K562 (cell line): ENCODE results near the gene DIPK1A. TPM values are rescaled to one million over a fixed set of nuclear protein-coding genes. Genes with fewer than 3 reads are reported as not detected.
A peak's percentile ranks its signal among the peaks of the same experiment; 100 is the strongest.

Experiments used
- ATAC-seq: fragments of 200-7000 bp; cut with Tn5 transposase; 3 replicates; pipeline ENCODE4 v1.9.1; 2020; ENCODE audit warnings: moderate library complexity
- BruUV-seq: library from RNA; stranded (reverse); fragments of 400-500 nt; replicated peaks from 2 replicates; lab custom pipeline; 2021; lab: Mats Ljungman, UMichigan
- CTCF ChIA-PET: fragments of 300-600 bp; formaldehyde crosslinking; extraction: SDS; loops from one replicate; lab custom pipeline; 2021; ENCODE audit warnings: low intra/inter-chr PET ratio; lab: Yijun Ruan, JAX
- POLR2A ChIA-PET: fragments of 300-600, 350-650 bp; sonication (Branson Sonifier 250); formaldehyde crosslinking; extraction: SDS; loops from one replicate; lab custom pipeline; 2021; ENCODE audit warnings: antibody characterized with exemption, inconsistent platforms; lab: Yijun Ruan, JAX
- DNase-seq, 4 experiments: peaks; one replicate each; pipeline versions ENCODE4 v3.0.0 to v3.0.0-alpha.2; 2011 to 2018; ENCODE audit warnings: low spot score in 3 of 4, mixed read lengths in 3 of 4; ENCODE audit errors: extremely low read depth in 1 of 4
- FAIRE-seq: peaks from 2 replicates; lab custom pipeline; 2011; peaks lifted over from hg19 to GRCh38; lab: Jason Lieb, UNC
- H2AFZ ChIP-seq: 2 replicates; pipeline ENCODE4 v1.6.0; 2011; ENCODE audit warnings: low read depth, low read length, control low read depth, inconsistent platforms
- H3K27ac ChIP-seq: fragments of 200-600 bp; 3 replicates; pipeline ENCODE4 v1.8.0; 2011; ENCODE audit warnings: low read depth, mild to moderate bottlenecking, control low read depth, inconsistent platforms, low read length, moderate library complexity, mixed read lengths; ENCODE audit errors: extremely low read depth
- H3K27me3 ChIP-seq, 2 experiments: fragments of 300-600 bp in 1 of 2; 2 replicates in 1 of 2; 3 replicates in 1 of 2; pipeline versions ENCODE4 v1.6.0 to v1.8.0; 2011; ENCODE audit warnings: inconsistent platforms in 2 of 2, low read length in 2 of 2, mild to moderate bottlenecking in 1 of 2, mixed read lengths in 1 of 2, moderate library complexity in 1 of 2; ENCODE audit not compliant: control insufficient read depth in 2 of 2, insufficient read depth in 2 of 2
- H3K36me3 ChIP-seq: fragments of 300-600 bp; 3 replicates; pipeline ENCODE4 v1.8.0; 2011; ENCODE audit warnings: mild to moderate bottlenecking, low read length, inconsistent platforms; ENCODE audit not compliant: control insufficient read depth, insufficient read depth
- H3K4me1 ChIP-seq, 2 experiments: fragments of 200-600 bp in 1 of 2; replicated peaks in 1 of 2; 2 replicates in 1 of 2; 3 replicates in 1 of 2; pipeline versions ENCODE4 v1.5.1 to v1.8.0; 2011; ENCODE audit warnings: inconsistent platforms in 2 of 2, low read length in 2 of 2, mild to moderate bottlenecking in 1 of 2, mixed read lengths in 1 of 2, moderate library complexity in 1 of 2; ENCODE audit not compliant: control insufficient read depth in 2 of 2, insufficient read depth in 2 of 2
- H3K4me2 ChIP-seq: 2 replicates; pipeline ENCODE4 v1.6.1; 2011; ENCODE audit warnings: low read length, control low read depth, inconsistent platforms, mixed read lengths; ENCODE audit not compliant: insufficient read depth
- H3K4me3 ChIP-seq: fragments of 200-600 bp; sonication (generic), shearing (Covaris generic); 2 replicates; pipeline ENCODE4 v1.5.1; 2016; ENCODE audit warnings: control low read depth, inconsistent platforms
- H3K79me2 ChIP-seq: fragments of 200-600 bp; 3 replicates; pipeline ENCODE4 v1.8.0; 2011; ENCODE audit warnings: low read length, inconsistent platforms; ENCODE audit not compliant: control insufficient read depth, insufficient read depth
- H3K9ac ChIP-seq, 2 experiments: 2 replicates each; pipeline versions ENCODE4 v1.6.0 to v1.6.1; 2011; ENCODE audit warnings: low read depth in 2 of 2, low read length in 2 of 2, control low read depth in 1 of 2, inconsistent platforms in 1 of 2, mild to moderate bottlenecking in 1 of 2, mixed read lengths in 1 of 2; ENCODE audit not compliant: insufficient read depth in 1 of 2
- H3K9me1 ChIP-seq: one replicate; pipeline ENCODE4 v1.6.0; 2011; ENCODE audit warnings: inconsistent platforms, mild to moderate bottlenecking, low read length, moderate library complexity; ENCODE audit not compliant: control insufficient read depth, insufficient read depth
- H3K9me3 ChIP-seq: replicated peaks from 2 replicates; pipeline ENCODE4 v1.5.1; 2011; ENCODE audit warnings: low read depth, low read length, inconsistent platforms; ENCODE audit not compliant: control insufficient read depth, insufficient read depth
- H4K20me1 ChIP-seq: replicated peaks from 2 replicates; pipeline ENCODE4 v1.6.1; 2011; ENCODE audit warnings: low read length, inconsistent platforms, mixed read lengths; ENCODE audit not compliant: control insufficient read depth, insufficient read depth
- PBX2 ChIP-seq, 2 experiments: IDR thresholded peaks in 1 of 2; conservative IDR thresholded peaks in 1 of 2; 2 replicates each; pipeline ENCODE4 v1.6.1; 2016; ENCODE audit warnings: low read depth in 2 of 2, mild to moderate bottlenecking in 1 of 2, missing compliant biosample characterization in 1 of 2, missing genetic modification characterization in 1 of 2, moderate library complexity in 1 of 2
- UBTF ChIP-seq, 2 experiments: IDR thresholded peaks; 2 replicates each; pipeline ENCODE4 v1.6.1; 2012; ENCODE audit warnings: improper control_type of control experiment in 2 of 2, low read depth in 2 of 2, low read length in 2 of 2, borderline replicate concordance in 1 of 2
- ZNF121 ChIP-seq: sonication (generic); formaldehyde crosslinking; conservative IDR thresholded peaks from 2 replicates; pipeline ENCODE4 v1.8.0; 2022; ENCODE audit warnings: missing genetic modification reagents
- WGBS: fragments of 100-300 bp; shearing (Covaris generic); methylation state at CpG from one replicate; pipeline ENCODE4 v1.1.6; 2016; ENCODE audit warnings: low coverage, mixed read lengths; ENCODE audit not compliant: insufficient coverage; ENCODE audit errors: missing lambda C conversion rate; 5-methylcytosine and 5-hydroxymethylcytosine counted together
- in situ Hi-C: fragments of 300-500 bp; cut with MboI; formaldehyde crosslinking; loops from 4 replicates; pipeline ENCODE4 v1.15.0; 2018; ENCODE audit warnings: inconsistent platforms, mixed read lengths
- intact Hi-C: fragments of 100-400 bp; cut with micrococcal nuclease; formaldehyde crosslinking; loops from 2 replicates; pipeline ENCODE4 v1.14.2; 2022
- polyA plus RNA-seq, 8 experiments: library from polyadenylated mRNA; depleted of rRNA in 4 of 8; stranded (reverse) in 5 of 8; unstranded in 3 of 8; fragments of >200 nt; fragmentation: Nextera tagmentation in 2 of 8; fragmentation: Illumina TruSeq in 1 of 8; extraction: Ambion mirVana in 2 of 8; extraction: Trizol in 1 of 8; gene quantifications; 2 replicates each; pipeline versions ENCODE4 v1.2.1 to v1.2.3, GENCODE V29; 2011 to 2014; ENCODE audit warnings: inconsistent platforms in 1 of 8, missing spikeins in 1 of 8
- total RNA-seq, 7 experiments: library from RNA; depleted of rRNA in 6 of 7; stranded (reverse); fragments of >200 nt in 6 of 7; fragmentation: Illumina TruSeq in 2 of 7; extraction: Trizol in 2 of 7; gene quantifications; 2 replicates each; pipeline versions ENCODE4 v1.2.1 to v1.2.3, GENCODE V29; 2011 to 2021; ENCODE audit warnings: low replicate concordance in 1 of 7

Gene DIPK1A
- total and polyA plus RNA-seq, 9 of the 15 experiments (the other 6 are each of a cell fraction or from before 2014, with no cell fraction given) = 0.54 to 2.5 (median 1.3) TPM

GRCh38 chr1:92845908-92846307 lies 115.4 kb downstream of the DIPK1A start (continued):
- TF ChIP-seq PBX2 (CRISPR knock-in tag; IDR thresholded peaks at IDR 0.05; ENCODE audit: low read depth) = no peak
- no peak for TF ChIP-seq PBX2 (tag; conservative IDR thresholded peaks at IDR 0.05; ENCODE audit: low read depth)

GRCh38 chr1:92844439-92844838 lies 116.8 kb downstream of the DIPK1A start:
- no peak for ATAC-seq
- in situ Hi-C loops (no loop called here), intact Hi-C loops (no loop called here)
- Histone ChIP-seq H3K27me3 (no peaks in the 10 kb centered on the region), H3K9ac (no peak overlapping the region), H4K20me1 (peaks cover 12% of the 10 kb centered on the region), H3K79me2 (peaks cover 13% of the 10 kb centered on the region), H3K4me3 (no peak overlapping the region), H3K9me3 (no peaks in the 10 kb centered on the region), H3K27ac (no peak overlapping the region), H3K4me1 (no peaks in the 10 kb centered on the region), H3K4me2 (no peak overlapping the region), H3K36me3 (peaks cover 48% of the 10 kb centered on the region), H3K9me1 (no peaks in the 10 kb centered on the region), H2AFZ (no peak overlapping the region)
- no TSS peak for BruUV-seq
- CTCF ChIA-PET = no interaction called here
- no peak for FAIRE-seq
- WGBS = 92% methylated on average over 3 of the region's 3 CpGs
- TF ChIP-seq ZNF121 (CRISPR knock-in tag) (peak; percentile 84), UBTF (IDR thresholded peaks at IDR 0.05; ENCODE audit: borderline replicate concordance in 1 of 2, low read depth in 2 of 2, low read length in 2 of 2) (no peak)
- no peak for DNase-seq
- POLR2A ChIA-PET = interaction anchor here (0.6 kb wide), 1 partner anchor 37 kb away, joined by 4 read pairs; no protein-coding TSS in a partner anchor
